Brain pericyte (primary cell): ENCODE results near the gene THAP7.

Experiments
- DNase-seq: peaks from one replicate; pipeline ENCODE4 v3.0.0-alpha.2; 2012; ENCODE audit warnings: low read depth, low spot score

Gene THAP7

DNA sequence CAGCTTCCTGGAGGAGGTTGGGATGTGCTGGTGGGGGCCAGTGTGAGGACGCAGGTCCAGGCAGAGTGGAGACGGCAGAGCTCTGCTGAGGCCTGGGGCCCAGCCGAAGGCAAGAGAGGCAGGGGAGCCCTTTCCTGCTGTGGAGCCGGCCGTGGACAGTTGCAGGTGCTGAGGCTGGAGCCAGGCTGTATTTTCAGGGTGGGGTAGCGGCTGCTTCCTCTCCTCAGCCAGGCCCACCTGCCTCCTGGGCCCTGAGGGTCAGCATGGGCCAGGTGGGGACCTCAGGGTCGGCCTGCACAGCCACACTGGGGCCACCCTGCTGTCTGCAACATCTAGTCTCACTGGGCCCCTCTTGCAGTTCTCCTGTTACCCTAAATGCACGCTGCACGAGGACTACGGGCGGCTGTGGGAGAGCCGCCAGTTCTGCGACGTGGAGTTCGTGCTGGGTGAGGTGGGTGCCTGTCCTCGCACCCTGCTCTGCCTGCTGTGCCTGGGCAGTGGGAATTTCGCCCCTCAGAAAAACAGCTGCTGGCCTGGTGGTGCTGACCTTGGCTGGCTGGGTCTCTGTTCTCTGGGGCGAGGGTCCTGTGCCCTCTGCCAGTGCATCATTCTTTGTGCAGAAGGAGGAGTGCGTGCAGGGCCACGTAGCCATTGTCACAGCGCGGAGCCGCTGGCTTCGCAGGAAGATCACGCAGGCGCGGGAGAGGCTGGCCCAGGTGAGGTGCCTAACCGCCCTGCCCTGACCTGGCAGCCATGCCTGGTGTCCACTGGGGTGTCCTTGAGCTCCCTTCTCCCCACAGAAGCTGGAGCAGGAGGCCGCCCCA is 8.4 kb downstream of the THAP7 start:
- no peak for DNase-seq

DNA sequence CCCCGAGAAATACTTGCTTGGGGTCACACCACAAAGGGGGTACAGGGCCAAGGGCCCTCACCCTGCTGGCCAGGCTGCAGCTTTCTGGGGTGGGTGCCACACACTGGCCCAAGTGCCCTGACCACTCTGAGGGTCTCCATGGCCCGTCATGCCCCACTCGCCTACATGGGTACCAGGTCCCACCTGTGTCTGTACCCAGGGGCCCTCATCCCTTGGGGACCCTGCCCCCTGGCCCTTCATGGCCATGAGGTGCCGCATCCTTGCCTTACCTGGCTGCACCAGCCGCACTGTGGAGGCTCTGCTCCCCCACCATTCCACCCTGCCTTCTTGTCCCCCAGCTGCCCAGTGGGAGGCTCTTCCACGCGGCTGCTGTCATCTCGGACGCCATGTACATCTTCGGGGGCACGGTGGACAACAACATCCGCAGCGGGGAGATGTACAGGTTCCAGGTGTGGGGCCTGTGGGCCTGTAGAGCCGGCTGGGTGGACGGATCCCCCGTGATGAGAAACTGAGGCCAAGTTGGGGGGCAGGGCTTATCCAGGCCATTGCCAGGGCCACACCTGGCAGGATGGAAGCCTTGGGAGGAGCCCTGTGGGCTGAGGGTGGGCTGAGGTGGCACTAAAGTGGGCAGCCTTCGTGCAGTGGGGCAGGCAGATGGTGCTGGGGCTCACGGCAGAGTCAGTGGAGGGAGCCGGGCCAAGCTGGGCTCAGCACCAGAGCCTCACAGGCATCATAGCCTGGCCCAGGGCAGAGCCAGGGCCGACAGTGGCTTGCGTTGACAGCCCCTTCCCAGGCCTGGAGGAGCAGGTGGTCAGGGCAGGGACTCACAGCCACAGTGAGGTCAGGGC is 9.2 kb downstream of the THAP7 start:
- DNase-seq: no peak

DNA sequence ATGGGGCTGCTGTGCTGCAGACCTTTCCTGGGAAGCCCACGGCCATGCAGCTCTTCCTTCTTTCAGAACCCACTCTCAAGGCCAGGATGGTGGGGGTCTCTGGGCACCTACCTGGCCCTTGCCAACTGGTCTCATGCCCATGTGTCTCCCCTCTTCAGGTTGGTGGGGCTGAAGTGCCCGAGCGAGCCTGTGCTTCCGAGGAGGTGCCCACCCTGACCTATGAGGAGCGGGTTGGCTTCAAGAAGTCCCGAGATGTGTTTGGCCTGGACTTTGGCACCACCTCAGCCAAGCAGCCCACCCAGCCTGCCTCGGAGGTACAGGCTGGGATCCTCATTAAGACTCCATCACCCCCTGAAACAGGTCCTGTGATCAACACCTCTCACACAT is 9.9 kb downstream of the THAP7 start:
- DNase-seq: no peak

DNA sequence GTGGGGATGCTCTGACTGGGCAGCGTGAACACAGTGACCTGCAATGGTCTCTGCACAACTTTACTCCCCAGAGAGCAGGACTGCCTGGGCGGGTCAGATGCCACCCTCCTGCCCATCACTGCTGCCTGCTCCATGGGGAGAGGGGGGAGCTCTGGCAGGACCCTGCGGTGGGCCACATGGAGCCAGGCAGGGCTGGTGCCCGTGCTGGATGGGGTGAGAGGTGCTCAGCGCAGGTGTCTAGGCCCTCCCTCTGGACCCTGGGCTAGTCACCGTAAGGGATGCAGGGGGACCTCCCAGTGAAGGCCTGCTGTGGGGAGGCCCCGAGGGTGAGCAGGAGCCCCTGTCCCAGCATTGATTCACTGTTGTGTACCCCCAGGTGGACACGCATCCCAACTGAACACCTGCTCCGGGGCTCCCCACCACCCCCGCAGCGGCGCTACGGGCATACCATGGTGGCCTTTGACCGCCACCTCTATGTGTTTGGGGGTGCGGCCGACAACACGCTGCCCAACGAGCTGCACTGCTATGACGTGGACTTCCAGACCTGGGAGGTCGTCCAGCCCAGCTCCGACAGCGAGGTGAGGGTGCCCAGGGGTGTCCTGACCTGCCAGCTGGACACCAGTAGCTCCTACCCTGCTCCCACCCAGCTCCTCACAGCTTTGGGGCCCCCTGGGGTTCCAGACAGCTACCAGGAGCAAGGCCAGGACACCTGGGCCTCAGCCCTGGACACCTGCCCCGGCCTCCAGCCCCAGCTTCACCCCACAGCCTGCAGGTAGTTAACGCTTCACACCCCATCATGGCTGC is 10.5 kb downstream of the THAP7 start:
- no peak for DNase-seq

DNA sequence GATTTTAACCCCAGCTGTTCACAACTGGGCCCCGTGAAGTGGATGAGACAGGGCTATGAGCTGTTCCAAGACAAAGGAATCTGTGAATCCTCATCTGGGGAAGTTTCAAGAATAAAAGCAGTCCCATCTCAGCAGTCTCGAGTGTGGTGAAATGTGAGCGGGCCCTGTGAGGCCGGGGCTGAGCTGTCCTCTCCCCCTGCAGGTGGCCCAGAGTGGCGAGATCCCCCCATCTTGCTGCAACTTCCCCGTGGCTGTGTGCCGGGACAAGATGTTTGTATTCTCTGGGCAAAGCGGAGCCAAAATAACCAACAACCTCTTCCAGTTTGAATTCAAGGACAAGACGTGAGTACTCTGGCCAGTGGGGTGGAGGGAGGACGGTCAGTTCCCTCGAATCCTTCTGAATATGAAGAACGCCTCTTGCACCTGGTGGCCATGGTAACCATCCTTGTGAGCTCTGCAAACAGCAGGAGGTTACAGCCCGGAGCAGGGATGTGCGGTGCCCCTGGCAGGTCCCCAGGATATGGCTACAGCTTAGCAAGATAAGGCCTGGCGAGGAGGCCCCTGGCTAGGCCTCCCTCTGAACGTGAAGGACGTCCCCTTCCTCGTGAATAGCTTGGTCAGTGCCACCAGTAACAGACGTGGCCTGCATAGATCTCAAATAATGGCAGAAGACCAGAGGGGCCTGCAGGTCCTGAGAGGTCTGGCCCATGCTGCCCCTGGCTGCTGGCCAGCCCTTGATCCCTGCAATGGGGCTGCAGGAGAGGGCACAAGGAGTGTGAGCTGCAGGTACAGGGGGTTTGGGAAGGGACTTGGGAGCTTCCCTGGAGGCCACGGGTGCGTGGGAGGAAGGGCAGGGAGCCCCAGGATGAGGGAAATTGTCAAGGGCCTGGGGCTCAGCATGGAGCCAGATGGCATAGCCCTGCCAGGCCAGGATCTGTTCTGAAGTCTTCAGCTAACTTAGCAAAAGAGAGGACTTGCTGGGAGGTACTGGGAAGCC is 11.4 kb downstream of the THAP7 start:
- DNase-seq: no peak

DNA sequence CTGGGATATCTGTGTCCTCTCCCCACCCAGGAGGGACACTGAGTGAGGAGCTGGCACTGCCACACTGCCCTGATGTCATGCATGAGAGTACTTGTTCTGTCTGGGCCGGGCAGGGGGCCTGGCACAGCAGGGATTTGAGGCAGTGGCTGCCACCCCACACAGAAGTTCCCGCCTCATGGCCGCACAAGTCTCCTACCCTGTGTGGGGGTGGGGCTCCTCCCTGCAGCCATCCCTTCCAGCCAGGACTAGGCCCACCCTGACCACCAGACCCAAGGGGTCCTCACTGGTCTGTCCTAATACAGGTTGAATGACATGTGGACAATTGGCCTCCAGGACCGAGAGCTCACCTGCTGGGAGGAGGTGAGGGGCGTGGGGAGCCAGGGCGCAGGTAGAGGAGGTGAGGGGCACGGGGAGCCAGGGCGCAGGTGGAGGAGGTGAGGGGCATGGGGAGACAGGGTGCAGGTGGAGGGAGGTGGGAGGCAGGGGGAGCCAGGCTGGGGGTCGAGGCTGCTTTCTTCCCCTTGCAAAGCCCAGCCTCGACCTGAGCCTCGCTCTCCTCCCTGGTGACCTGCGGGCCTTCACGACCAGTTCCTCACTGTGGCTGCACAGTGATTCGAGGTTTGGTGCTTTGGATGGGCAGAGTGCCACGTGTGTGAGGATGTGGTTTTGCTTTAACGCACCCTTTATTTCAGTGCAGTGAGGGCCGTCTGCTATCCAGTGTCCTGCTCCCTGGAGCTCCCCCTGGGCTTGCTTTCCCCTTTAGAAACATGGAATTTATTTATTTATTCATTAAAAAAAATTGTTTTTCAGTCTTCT is 12.4 kb downstream of the THAP7 start:
- DNase-seq: no peak

DNA sequence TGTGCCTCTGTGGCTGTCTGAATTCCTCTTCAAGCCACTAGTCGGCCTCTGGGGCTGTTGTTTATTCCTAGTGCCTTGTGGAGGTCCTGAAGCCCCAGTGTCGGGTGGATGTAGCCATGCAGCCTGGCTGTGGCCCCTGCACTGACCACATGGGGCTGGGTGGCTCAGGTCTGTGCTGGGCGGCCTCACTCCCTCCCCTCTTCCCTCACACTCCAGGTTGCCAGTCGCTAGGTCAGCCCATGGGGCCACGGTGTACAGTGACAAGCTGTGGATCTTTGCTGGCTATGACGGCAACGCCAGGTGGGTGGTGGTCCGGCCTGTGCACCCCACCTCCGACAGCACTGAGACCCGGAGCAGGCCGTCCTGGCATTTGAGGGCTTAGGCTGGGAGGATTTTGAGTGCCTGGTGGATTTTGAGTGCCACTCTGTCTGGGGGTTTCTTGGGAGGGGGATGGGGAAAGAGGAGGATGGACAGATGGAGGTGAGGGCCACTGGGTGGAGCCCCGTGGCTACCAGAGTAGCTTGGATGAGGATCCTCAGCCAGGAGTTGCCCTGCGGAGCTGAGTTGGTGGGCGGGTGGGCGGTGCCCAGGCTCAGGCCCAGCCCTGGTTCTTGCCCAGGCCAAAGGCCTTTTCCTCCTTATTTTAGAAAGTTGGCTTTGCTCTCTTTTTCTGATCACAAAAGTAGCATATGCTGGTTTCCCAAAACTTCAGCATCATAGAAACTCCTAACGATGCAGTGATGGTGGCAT is 13.2 kb downstream of the THAP7 start:
- no peak for DNase-seq

DNA sequence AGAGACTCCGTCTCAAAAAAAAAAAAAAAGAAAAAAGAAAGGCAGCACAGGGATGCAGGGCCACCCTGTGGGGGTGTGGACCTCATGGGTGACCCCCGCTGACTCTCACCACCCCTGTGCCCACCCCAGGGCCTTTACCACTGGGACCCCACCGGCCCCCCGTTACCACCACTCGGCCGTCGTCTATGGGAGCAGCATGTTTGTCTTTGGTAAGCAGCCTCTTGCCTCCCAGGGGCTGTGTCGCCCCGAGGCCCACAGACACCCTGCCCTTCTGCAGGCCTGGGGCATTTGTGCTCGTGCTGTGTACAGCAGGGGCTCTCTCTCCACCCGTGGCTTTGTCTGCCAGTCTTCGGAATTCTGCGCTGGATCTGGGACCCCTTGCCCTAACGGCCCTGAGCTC is 14.5 kb downstream of the THAP7 start:
- no peak for DNase-seq

DNA sequence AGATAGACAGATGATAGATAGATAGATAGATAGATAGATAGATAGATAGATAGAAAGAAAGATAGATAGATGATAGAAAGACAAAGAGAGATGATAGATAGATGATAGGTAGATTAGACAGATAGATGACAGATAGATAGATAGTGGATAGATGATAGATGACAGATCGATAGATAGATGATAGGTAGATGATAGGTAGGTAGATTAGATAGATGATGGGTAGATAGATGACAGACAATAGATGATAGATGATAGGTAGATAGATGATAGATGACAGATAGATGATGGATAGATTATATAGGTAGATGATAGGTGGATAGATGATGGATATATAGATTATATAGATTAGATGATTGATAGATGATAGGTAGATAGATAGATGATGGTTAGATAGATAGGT is 15.6 kb downstream of the THAP7 start:
- no peak for DNase-seq

DNA sequence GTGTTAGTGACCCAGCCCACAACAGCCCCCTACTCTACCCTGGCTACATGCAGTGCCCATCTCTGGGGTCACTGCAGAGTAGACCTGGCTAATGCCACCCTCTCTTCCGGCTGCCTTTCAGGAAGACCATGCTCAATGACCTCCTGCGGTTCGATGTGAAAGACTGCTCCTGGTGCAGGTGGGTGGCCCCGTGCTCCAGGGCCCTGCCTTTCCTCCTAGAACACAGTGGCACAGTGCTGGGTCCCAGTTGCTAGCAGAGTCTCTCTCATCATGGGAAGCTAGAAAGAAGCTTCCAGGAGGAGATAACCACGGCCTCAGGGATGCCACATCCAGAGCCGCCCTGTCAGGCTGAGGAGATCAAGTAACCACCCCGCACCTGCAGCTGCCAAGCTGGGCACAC is 16.2 kb downstream of the THAP7 start:
- DNase-seq: no peak

DNA sequence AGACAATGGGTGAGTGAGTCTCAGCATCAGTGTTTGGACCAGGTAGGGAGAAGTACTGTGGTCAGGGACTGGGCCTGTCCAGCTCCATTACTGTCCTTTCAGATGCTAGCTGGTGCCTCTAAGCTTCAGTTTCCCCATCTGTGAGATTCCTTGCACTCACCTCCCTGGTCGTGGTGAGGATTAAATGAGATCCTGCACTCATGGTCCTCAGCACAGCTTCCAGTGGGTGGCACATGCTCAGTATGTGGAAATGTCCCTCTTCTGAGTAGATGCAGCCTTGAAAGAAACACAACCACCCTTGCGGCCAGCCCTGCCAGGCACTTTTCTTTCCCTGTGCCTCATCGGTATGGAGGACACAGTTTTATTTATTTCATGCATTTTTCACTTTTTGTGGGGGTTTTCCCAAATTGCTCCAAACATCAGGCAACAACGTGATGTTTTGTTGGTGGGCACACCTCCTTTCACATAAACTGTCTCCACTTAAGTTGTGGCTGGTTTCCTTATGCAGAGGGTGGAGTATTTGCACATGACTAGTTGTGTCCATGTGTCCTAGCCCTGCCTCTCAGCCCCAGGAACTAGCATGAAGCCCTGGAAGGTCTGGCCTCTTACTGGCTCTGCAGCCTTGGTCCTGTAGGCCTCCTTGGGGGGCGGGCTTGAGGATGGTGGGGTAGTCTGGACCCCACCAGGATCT is 18.7 kb downstream of the THAP7 start:
- no peak for DNase-seq

DNA sequence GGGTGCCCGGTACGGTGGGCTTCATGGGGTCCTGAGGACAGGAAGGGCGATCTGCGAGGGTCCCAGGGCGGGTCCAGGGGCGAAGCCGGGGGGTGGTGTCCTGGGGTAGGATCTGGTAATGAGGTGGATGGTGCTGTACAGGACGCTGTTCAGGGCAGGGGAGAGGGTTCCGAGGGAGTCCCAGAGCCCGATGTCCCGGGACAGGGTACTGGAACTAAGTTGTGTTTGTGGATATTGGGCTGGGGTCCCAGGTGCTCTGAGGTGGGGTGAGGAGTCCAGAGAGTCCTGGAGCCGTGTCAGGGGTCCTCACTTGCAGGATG is 19.4 kb downstream of the THAP7 start:
- DNase-seq: no peak

DNA sequence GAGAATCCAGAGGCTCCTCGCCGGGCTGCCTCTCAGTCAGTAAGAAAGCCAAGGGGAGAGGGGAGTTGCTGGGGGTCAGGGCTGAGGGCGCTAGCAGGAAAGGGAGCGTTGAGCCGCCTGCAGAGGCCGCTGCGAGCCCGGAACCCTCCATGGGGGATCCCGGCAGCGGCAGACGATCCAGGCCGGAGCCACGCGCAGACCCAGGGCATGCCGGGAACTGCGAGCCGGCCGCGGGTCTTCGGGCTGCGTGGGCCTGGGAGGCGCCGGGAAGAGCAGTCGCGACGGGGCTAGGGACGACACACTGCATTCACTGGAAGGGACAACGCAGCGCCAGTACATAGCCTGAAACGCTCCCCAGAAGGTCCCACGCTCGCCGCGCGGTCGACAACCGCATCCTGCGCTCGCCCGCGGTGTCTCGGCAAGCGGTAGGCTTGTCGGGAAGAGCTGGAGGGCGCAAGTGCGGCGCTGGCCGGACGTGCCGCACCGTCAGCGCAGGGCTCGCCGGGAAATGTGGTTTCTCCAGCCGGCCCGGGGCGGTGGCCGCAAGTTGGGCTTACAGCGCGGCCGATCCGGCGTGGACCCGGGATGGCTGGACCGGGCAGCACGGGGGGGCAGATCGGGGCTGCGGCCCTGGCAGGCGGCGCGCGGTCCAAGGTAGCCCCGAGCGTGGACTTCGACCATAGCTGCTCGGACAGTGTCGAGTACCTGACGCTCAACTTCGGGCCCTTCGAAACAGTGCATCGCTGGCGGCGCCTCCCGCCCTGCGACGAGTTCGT is 19.9 kb downstream of the THAP7 start, which contains the start of gene LZTR1:
LZTR1 (plus strand) TSS at position 511 of the 776 bp plus-strand sequence; CDS start at position 586, 75 bp downstream.
- DNase-seq: peak; percentile 50

DNA sequence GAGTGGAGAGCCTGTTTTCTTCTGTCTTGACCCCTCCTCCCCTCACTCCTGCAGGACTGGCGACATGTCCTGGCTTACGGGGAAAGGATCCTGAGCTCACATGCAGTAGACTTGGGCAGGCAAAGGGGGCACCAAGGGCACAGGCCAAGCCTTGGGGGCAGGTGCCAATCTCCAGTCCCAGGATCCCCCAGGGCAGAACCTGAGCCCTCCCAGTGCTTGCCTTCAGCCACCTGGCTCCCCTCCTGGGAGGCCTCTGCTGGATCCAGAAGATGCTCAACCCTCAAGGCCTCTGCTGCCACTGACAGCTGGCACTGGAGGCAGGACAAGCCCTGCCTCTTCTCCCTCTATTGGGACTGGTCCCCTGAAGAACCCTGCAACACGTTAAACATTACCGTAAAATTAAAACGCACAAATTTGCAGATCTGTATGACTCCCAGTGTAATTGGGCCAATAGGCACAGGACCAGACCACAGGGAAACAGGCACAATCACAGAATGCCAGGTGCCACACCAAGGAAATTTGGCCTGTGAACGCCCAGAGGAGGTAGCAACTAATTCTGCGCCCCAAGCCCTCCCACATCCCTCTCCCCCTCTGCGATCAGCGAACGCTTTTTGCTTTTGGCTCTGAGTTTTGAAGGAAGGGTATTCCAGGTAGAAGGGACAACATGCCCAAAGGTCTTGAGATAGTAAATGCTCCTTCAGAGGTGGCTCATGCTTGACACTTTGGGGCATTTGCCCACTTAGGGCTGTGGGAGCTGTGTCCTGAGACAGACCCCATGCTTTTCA is 20.8 kb downstream of the THAP7 start:
- no peak for DNase-seq

DNA sequence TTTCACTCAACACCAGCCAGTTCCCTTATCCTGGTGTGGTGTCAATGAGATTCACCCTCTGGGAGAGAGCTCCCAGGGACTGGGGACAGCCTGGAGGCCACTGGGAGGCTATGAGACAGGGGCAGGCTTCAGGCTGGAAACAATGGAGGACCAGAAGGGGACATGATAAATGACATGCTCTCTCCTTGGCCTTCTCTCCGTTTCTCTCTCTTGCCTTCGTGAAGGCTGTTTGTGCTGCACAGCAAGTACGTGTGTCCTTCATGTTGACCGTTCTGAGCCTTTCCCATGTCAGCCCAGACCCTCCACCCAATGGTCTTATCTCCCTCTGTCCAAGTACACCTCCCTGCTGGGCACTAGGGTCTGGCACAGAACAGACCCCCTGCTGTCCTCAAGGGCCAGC is 21.4 kb downstream of the THAP7 start:
- no peak for DNase-seq

DNA sequence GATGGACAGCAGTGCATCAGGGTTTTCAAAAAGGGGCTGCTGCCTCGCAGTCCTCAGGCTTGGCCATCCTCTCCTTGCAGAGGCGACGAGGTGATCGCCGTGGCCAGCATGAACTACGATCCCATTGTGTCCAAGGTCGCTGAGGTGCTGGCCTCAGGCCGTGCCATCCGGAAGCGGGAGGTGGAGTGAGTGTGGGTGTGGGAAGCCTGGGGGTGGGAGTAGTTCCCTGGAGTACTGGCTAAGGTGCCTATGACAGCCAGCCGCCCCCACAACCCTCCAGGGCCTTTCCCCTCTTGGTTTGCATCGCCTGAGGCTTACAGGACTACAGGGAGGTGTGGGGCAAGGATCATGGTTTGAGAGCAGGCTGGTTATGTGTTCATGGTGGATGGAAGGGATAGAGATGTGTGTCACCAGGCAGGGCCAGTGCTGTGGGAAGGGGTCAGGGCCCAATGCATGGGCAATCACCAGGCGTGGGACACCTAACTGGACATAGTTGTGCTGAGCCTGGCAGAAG is 21.9 kb downstream of the THAP7 start:
- no peak for DNase-seq

DNA sequence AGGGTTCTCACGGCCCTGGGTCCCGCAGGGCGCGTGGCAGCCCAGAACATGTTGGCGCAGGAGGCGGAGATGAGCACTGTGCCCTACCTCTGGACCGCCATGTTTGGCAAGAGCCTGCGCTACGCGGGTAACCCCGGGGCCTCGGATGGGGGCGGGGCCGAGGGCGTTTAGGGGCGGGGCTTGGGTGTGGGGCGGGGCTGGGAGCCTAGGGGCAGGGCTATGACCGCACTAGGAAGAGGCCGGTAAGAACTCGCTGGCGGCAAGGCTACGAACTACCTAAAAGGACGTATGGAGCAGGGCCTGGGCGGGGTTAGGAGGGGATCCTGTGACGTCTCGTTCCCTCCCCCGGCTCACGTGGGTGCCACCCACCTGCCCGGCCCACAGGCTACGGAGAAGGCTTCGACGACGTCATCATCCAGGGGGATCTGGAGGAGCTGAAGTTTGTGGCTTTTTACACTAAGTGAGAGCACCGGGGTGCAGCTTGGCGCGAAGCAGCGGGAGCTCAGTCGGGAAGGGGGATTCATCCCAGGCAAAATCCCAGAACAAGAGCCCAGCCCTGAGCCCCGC is 22.6 kb downstream of the THAP7 start:
- DNase-seq: peak; percentile 38
